GM23338 (cell line): ENCODE measurements around the gene SMYD3. TPM values are rescaled to one million over a fixed set of nuclear protein-coding genes. Genes with fewer than 3 reads are reported as not detected.

Experiments used
- ATAC-seq: fragments of 200-7000 bp; cut with Tn5 transposase; 3 replicates; pipeline ENCODE4 v1.9.1; 2020
- DNase-seq: peaks from one replicate; pipeline ENCODE4 v3.0.0-alpha.2; 2015; ENCODE audit warnings: low spot score
- H2AFZ ChIP-seq: fragments of 200-600 bp; sonication (generic); 2 replicates; pipeline ENCODE4 v1.8.0; 2016; ENCODE audit warnings: antibody characterized with exemption, mild to moderate bottlenecking, moderate library complexity
- H3F3A ChIP-seq: fragments of 200-600 bp; sonication (generic); replicated peaks from 2 replicates; pipeline ENCODE4 v1.8.0; 2017; ENCODE audit warnings: antibody characterized with exemption, mixed run types, low read depth
- H3K27ac ChIP-seq: fragments of 200-600 bp; sonication (generic); 2 replicates; pipeline ENCODE4 v1.6.1; 2016; ENCODE audit warnings: low read depth
- H3K27me3 ChIP-seq: fragments of 200-600 bp; sonication (generic); 2 replicates; pipeline ENCODE4 v1.8.0; 2016; ENCODE audit warnings: mild to moderate bottlenecking, mixed run types, moderate library complexity; ENCODE audit not compliant: insufficient read depth
- H3K36me3 ChIP-seq: fragments of 200-600 bp; sonication (generic); 2 replicates; pipeline ENCODE4 v1.8.0; 2016; ENCODE audit warnings: mild to moderate bottlenecking; ENCODE audit not compliant: insufficient read depth
- H3K4me1 ChIP-seq: fragments of 200-600 bp; sonication (generic); 2 replicates; pipeline ENCODE4 v1.8.0; 2016; ENCODE audit warnings: mild to moderate bottlenecking, moderate library complexity; ENCODE audit not compliant: insufficient read depth
- H3K4me2 ChIP-seq: fragments of 200-600 bp; sonication (generic); 2 replicates; pipeline ENCODE4 v1.7.1; 2017; ENCODE audit warnings: mixed run types
- H3K4me3 ChIP-seq: fragments of 200-600 bp; sonication (generic); 2 replicates; pipeline ENCODE4 v1.6.1; 2016; ENCODE audit warnings: mixed run types
- H3K79me2 ChIP-seq: fragments of 200-600 bp; sonication (generic); replicated peaks from 2 replicates; pipeline ENCODE4 v1.8.0; 2017; ENCODE audit warnings: mild to moderate bottlenecking; ENCODE audit not compliant: insufficient read depth
- H3K9me2 ChIP-seq: fragments of 200-600 bp; sonication (generic); 2 replicates; pipeline ENCODE4 v1.8.0; 2017; ENCODE audit not compliant: insufficient read depth
- H4K20me1 ChIP-seq: fragments of 200-600 bp; sonication (generic); replicated peaks from 2 replicates; pipeline ENCODE4 v1.8.0; 2017; ENCODE audit warnings: mild to moderate bottlenecking; ENCODE audit not compliant: insufficient read depth
- H3K27ac Mint-ChIP-seq: 2 replicates; pipeline ENCODE4 v1.8.0; 2020; ENCODE audit warnings: inconsistent platforms, mild to moderate bottlenecking, moderate library complexity, mixed read lengths
- H3K27me3 Mint-ChIP-seq: 3 replicates; pipeline ENCODE4 v1.8.0; 2022; ENCODE audit warnings: low read depth, mild to moderate bottlenecking, moderate library complexity, mixed read lengths, inconsistent platforms; ENCODE audit not compliant: insufficient read depth, poor library complexity
- H3K36me3 Mint-ChIP-seq: 3 replicates; pipeline ENCODE4 v1.8.0; 2021; ENCODE audit warnings: low read depth, mild to moderate bottlenecking, inconsistent platforms, moderate library complexity, mixed read lengths
- H3K4me1 Mint-ChIP-seq: 3 replicates; pipeline ENCODE4 v1.8.0; 2020; ENCODE audit warnings: mild to moderate bottlenecking, inconsistent platforms, mixed read lengths
- H3K4me3 Mint-ChIP-seq: 3 replicates; pipeline ENCODE4 v1.8.0; 2021; ENCODE audit warnings: moderate library complexity, mild to moderate bottlenecking, inconsistent platforms, mixed read lengths
- H3K9me3 Mint-ChIP-seq: 3 replicates; pipeline ENCODE4 v1.8.0; 2020; ENCODE audit warnings: moderate library complexity, mild to moderate bottlenecking, inconsistent platforms, mixed read lengths
- CREB1 ChIP-seq: fragments of 250-450 bp; sonication (Bioruptor Pico); IDR thresholded peaks from 2 replicates; pipeline ENCODE4 v1.5.0; 2020; ENCODE audit warnings: low read depth, mild to moderate bottlenecking, moderate library complexity
- EZH2 ChIP-seq: fragments of 200-600 bp; sonication (generic); IDR thresholded peaks from one replicate; pipeline ENCODE4 v1.8.0; 2017; ENCODE audit warnings: antibody characterized with exemption, mild to moderate bottlenecking, low read depth; ENCODE audit not compliant: unreplicated experiment
- NANOG ChIP-seq: IDR thresholded peaks from 2 replicates; pipeline ENCODE4 v1.6.1; 2016; ENCODE audit warnings: antibody characterized with exemption, borderline replicate concordance
- STAT1 ChIP-seq: IDR thresholded peaks from one replicate; pipeline ENCODE4 v1.6.1; 2016; ENCODE audit warnings: antibody characterized with exemption; ENCODE audit not compliant: unreplicated experiment
- ZNF114 ChIP-seq: fragments of 250-450 bp; sonication (Bioruptor Pico); IDR thresholded peaks from 2 replicates; pipeline ENCODE4 v1.5.0; 2020; ENCODE audit warnings: mild to moderate bottlenecking, moderate library complexity
- polyA plus RNA-seq: library from polyadenylated mRNA; unstranded; fragments of >200 nt; fragmentation: Nextera tagmentation; extraction: Ambion mirVana; gene quantifications from 2 replicates; pipeline ENCODE4 v1.2.1, GENCODE V29; 2016
- total RNA-seq: library from RNA; depleted of rRNA; stranded (reverse); fragments of >200 nt; shearing (Covaris generic); gene quantifications from 2 replicates; pipeline ENCODE4 v1.2.3, GENCODE V29; 2014
- TF ChIP-seq, protein P1 (sequence below): IDR thresholded peaks from one replicate; pipeline ENCODE4 v1.6.1; 2018; ENCODE audit warnings: antibody characterized with exemption; ENCODE audit not compliant: unreplicated experiment
- TF ChIP-seq, protein P2 (sequence below), 2 experiments: fragments of 200-600 bp in 1 of 2; sonication (generic) in 1 of 2; conservative IDR thresholded peaks; 2 replicates each; pipeline versions ENCODE4 v1.5.1 to v1.6.1; 2016 to 2017; ENCODE audit warnings: antibody characterized with exemption in 2 of 2, low read depth in 2 of 2, mild to moderate bottlenecking in 2 of 2, moderate library complexity in 1 of 2
- TF ChIP-seq, protein P3 (sequence below): fragments of 250-450 bp; sonication (Bioruptor Pico); IDR thresholded peaks from 2 replicates; pipeline ENCODE4 v1.5.0; 2020; ENCODE audit warnings: mild to moderate bottlenecking, moderate library complexity

The SMYD3 gene
- total and polyA plus RNA-seq, 2 experiments from 2014 or later, result 31.8 to 34.4 TPM

DNA sequence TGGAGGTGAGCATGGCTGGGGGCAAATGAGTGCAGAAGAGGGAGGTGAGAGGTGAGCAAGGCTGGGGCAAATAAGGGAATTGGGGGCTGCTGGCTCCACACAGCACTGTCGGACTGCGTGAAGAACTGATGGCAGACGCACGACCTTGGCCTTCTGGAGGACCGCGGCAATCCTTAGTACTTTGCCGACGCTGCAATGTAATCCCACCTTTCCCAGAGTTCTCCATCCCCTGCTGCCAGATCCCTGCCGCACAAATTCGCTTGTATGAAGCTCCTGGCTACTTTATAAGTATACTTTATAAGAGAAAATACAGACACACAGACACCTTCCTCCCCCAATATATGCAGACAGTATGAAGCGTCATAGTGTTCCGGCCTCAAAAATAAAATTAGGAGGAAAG lies 472.4 kb downstream of the SMYD3 start (continued):
- TF ChIP-seq, protein P1, sequence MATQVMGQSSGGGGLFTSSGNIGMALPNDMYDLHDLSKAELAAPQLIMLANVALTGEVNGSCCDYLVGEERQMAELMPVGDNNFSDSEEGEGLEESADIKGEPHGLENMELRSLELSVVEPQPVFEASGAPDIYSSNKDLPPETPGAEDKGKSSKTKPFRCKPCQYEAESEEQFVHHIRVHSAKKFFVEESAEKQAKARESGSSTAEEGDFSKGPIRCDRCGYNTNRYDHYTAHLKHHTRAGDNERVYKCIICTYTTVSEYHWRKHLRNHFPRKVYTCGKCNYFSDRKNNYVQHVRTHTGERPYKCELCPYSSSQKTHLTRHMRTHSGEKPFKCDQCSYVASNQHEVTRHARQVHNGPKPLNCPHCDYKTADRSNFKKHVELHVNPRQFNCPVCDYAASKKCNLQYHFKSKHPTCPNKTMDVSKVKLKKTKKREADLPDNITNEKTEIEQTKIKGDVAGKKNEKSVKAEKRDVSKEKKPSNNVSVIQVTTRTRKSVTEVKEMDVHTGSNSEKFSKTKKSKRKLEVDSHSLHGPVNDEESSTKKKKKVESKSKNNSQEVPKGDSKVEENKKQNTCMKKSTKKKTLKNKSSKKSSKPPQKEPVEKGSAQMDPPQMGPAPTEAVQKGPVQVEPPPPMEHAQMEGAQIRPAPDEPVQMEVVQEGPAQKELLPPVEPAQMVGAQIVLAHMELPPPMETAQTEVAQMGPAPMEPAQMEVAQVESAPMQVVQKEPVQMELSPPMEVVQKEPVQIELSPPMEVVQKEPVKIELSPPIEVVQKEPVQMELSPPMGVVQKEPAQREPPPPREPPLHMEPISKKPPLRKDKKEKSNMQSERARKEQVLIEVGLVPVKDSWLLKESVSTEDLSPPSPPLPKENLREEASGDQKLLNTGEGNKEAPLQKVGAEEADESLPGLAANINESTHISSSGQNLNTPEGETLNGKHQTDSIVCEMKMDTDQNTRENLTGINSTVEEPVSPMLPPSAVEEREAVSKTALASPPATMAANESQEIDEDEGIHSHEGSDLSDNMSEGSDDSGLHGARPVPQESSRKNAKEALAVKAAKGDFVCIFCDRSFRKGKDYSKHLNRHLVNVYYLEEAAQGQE, result no peak
- no peak for TF ChIP-seq NANOG
- TF ChIP-seq STAT1, result no peak
- TF ChIP-seq EZH2, result no peak
- TF ChIP-seq, protein P2, sequence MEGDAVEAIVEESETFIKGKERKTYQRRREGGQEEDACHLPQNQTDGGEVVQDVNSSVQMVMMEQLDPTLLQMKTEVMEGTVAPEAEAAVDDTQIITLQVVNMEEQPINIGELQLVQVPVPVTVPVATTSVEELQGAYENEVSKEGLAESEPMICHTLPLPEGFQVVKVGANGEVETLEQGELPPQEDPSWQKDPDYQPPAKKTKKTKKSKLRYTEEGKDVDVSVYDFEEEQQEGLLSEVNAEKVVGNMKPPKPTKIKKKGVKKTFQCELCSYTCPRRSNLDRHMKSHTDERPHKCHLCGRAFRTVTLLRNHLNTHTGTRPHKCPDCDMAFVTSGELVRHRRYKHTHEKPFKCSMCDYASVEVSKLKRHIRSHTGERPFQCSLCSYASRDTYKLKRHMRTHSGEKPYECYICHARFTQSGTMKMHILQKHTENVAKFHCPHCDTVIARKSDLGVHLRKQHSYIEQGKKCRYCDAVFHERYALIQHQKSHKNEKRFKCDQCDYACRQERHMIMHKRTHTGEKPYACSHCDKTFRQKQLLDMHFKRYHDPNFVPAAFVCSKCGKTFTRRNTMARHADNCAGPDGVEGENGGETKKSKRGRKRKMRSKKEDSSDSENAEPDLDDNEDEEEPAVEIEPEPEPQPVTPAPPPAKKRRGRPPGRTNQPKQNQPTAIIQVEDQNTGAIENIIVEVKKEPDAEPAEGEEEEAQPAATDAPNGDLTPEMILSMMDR (conservative IDR thresholded peaks at IDR 0.05; ENCODE audit: low read depth in 2 of 2), result no peak
- TF ChIP-seq ZNF114, result no peak
- TF ChIP-seq CREB1 (CRISPR knock-in tag), result no peak

DNA sequence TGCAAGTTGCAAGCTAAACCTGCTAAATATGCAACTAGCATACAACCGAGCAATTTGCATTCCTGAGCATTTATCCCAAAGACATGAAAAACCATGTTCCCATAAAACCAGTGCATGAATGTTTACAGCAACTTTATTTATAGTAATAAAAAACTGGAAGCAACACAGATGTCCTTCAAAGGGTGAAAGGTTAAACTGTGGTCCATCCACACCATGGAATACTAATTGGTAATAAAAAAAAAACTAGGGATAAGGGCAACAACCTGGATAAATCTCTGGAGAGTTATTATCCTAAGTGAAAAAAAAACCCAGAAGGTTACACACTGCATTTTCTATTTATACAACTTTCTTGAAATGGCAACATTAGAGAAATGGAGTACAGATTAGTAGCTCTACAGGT lies 474.1 kb downstream of the SMYD3 start:
- H3K4me3 Mint-ChIP-seq, result no peak overlapping the region
- Histone ChIP-seq H3K9me2 (no peaks in the 10 kb centered on the region), H3F3A (no peaks in the 10 kb centered on the region), H3K27ac (no peak overlapping the region), H3K4me2 (no peak overlapping the region), H2AFZ (no peak overlapping the region), H3K79me2 (no peaks in the 10 kb centered on the region), H3K4me3 (no peak overlapping the region), H4K20me1 (no peaks in the 10 kb centered on the region), H3K27me3 (no peaks in the 10 kb centered on the region), H3K4me1 (no peaks in the 10 kb centered on the region; the same call in 1 of the 2 replicates), H3K36me3 (no peaks in the 10 kb centered on the region)
- H3K36me3 Mint-ChIP-seq, result no peaks in the 10 kb centered on the region
- peaks cover 1% of the 10 kb centered on the region for H3K27me3 Mint-ChIP-seq
- ATAC-seq (no peak), DNase-seq (no peak)
- H3K4me1 Mint-ChIP-seq, result peaks cover 17% of the 10 kb centered on the region
- no peak for TF ChIP-seq EZH2
- no peaks in the 10 kb centered on the region for H3K9me3 Mint-ChIP-seq
- no peak overlapping the region for H3K27ac Mint-ChIP-seq

DNA sequence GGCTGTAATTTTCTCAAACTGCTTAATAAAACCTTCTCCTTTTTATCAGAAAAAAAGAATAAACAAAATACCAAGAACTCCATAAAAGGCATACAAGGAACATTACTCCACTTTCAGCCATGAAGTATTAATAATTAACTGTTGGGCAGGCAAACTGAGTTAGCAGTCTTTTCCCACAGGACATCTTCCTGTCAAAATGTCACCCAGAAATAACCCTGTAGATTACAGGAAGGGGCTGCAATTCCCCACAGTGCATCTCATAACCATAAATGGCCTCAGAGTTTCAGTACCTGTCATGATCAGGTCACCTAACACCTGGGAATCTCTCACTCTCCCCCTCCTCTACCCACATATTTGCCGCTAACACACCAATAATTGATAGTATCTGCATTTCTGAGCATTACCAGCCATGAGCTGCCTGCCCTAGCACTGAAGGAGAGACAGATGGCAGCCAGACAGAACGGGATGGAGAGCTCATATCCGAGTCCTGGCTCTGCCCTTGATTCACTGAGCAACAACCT lies 475.0 kb downstream of the SMYD3 start:
- H3K27me3 Mint-ChIP-seq, result peaks cover 1% of the 10 kb centered on the region
- peaks cover 12% of the 10 kb centered on the region for H3K4me1 Mint-ChIP-seq
- Histone ChIP-seq H2AFZ (no peak overlapping the region), H3K27ac (no peak overlapping the region), H3K4me3 (no peak overlapping the region), H3K36me3 (no peaks in the 10 kb centered on the region), H3K27me3 (no peaks in the 10 kb centered on the region), H3K4me1 (no peaks in the 10 kb centered on the region), H3K79me2 (no peaks in the 10 kb centered on the region), H3K9me2 (no peaks in the 10 kb centered on the region), H3K4me2 (no peak overlapping the region), H4K20me1 (no peaks in the 10 kb centered on the region), H3F3A (no peaks in the 10 kb centered on the region)
- H3K9me3 Mint-ChIP-seq, result no peaks in the 10 kb centered on the region
- H3K4me3 Mint-ChIP-seq, result no peak overlapping the region
- no peak overlapping the region for H3K27ac Mint-ChIP-seq
- H3K36me3 Mint-ChIP-seq, result no peaks in the 10 kb centered on the region
- DNase-seq (no peak), ATAC-seq (no peak)
- TF ChIP-seq, protein P3, sequence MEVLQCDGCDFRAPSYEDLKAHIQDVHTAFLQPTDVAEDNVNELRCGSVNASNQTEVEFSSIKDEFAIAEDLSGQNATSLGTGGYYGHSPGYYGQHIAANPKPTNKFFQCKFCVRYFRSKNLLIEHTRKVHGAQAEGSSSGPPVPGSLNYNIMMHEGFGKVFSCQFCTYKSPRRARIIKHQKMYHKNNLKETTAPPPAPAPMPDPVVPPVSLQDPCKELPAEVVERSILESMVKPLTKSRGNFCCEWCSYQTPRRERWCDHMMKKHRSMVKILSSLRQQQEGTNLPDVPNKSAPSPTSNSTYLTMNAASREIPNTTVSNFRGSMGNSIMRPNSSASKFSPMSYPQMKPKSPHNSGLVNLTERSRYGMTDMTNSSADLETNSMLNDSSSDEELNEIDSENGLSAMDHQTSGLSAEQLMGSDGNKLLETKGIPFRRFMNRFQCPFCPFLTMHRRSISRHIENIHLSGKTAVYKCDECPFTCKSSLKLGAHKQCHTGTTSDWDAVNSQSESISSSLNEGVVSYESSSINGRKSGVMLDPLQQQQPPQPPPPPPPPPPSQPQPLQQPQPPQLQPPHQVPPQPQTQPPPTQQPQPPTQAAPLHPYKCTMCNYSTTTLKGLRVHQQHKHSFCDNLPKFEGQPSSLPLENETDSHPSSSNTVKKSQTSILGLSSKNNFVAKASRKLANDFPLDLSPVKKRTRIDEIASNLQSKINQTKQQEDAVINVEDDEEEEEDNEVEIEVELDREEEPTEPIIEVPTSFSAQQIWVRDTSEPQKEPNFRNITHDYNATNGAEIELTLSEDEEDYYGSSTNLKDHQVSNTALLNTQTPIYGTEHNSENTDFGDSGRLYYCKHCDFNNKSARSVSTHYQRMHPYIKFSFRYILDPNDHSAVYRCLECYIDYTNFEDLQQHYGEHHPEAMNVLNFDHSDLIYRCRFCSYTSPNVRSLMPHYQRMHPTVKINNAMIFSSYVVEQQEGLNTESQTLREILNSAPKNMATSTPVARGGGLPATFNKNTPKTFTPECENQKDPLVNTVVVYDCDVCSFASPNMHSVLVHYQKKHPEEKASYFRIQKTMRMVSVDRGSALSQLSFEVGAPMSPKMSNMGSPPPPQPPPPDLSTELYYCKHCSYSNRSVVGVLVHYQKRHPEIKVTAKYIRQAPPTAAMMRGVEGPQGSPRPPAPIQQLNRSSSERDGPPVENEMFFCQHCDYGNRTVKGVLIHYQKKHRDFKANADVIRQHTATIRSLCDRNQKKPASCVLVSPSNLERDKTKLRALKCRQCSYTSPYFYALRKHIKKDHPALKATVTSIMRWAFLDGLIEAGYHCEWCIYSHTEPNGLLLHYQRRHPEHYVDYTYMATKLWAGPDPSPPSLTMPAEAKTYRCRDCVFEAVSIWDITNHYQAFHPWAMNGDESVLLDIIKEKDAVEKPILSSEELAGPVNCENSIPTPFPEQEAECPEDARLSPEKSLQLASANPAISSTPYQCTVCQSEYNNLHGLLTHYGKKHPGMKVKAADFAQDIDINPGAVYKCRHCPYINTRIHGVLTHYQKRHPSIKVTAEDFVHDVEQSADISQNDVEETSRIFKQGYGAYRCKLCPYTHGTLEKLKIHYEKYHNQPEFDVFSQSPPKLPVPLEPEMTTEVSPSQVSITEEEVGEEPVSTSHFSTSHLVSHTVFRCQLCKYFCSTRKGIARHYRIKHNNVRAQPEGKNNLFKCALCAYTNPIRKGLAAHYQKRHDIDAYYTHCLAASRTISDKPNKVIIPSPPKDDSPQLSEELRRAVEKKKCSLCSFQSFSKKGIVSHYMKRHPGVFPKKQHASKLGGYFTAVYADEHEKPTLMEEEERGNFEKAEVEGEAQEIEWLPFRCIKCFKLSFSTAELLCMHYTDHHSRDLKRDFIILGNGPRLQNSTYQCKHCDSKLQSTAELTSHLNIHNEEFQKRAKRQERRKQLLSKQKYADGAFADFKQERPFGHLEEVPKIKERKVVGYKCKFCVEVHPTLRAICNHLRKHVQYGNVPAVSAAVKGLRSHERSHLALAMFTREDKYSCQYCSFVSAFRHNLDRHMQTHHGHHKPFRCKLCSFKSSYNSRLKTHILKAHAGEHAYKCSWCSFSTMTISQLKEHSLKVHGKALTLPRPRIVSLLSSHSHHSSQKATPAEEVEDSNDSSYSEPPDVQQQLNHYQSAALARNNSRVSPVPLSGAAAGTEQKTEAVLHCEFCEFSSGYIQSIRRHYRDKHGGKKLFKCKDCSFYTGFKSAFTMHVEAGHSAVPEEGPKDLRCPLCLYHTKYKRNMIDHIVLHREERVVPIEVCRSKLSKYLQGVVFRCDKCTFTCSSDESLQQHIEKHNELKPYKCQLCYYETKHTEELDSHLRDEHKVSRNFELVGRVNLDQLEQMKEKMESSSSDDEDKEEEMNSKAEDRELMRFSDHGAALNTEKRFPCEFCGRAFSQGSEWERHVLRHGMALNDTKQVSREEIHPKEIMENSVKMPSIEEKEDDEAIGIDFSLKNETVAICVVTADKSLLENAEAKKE (CRISPR knock-in tag), result no peak
